SHP77 (cell line): Measurements from ENCODE around the gene IQGAP2.
A peak's percentile ranks its signal among the peaks of the same experiment; 100 is the strongest.
"Not testable (repeated sequence)": the region's sequence is repeated elsewhere in the genome, so short reads cannot be mapped to it uniquely, and the experiment has no call there.

ENCODE experiments used
- DNase-seq, 2 experiments: peaks; one replicate each; lab custom pipeline; 2025; lab: John Stamatoyannopoulos, UW

IQGAP2 gene

GRCh38 chr5:76402886-76403765 is at the start of gene IQGAP2:
IQGAP2 (plus strand) TSS chr5:76403285; CDS start chr5:76403546, 261 bp downstream.
- DNase-seq: no peak

GRCh38 chr5:76356887-76357286 is 46.2 kb upstream of the IQGAP2 start:
- DNase-seq: no peak

GRCh38 chr5:76363352-76364225 is 39.5 kb upstream of the IQGAP2 start:
- DNase-seq: peak in 1 of 2 experiments; percentile 4

- DNase-seq: no peak
These were observed 38.9 kb upstream of the IQGAP2 start for GRCh38 chr5:76364226-76364589.

GRCh38 chr5:76365561-76365960 is 37.5 kb upstream of the IQGAP2 start:
- no peak for DNase-seq

GRCh38 chr5:76366596-76366995 is 36.5 kb upstream of the IQGAP2 start:
- DNase-seq: no peak

GRCh38 chr5:76367623-76368371 is 35.3 kb upstream of the IQGAP2 start:
- DNase-seq: no peak

- DNase-seq: no peak
These were observed 34.1 kb upstream of the IQGAP2 start for GRCh38 chr5:76368941-76369340.

GRCh38 chr5:76369668-76370067 is 33.4 kb upstream of the IQGAP2 start:
- not testable (repeated sequence) for DNase-seq

- DNase-seq: no peak
These were observed 31.1 kb upstream of the IQGAP2 start for GRCh38 chr5:76371960-76372322.

GRCh38 chr5:76372323-76373054 is 30.6 kb upstream of the IQGAP2 start:
- DNase-seq: peak in 1 of 2 experiments; percentile 3

- DNase-seq: no peak
These were observed 26.8 kb upstream of the IQGAP2 start for GRCh38 chr5:76376148-76376865.

- DNase-seq: no peak
These were observed 26.2 kb upstream of the IQGAP2 start for GRCh38 chr5:76376866-76377230.

- DNase-seq: no peak
These were observed 24.7 kb upstream of the IQGAP2 start for GRCh38 chr5:76378355-76378754.

GRCh38 chr5:76379316-76379715 is 23.8 kb upstream of the IQGAP2 start:
- DNase-seq: no peak

- no peak for DNase-seq
These were observed 23.2 kb upstream of the IQGAP2 start for GRCh38 chr5:76379855-76380254.

- DNase-seq: no peak
These were observed 22.6 kb upstream of the IQGAP2 start for GRCh38 chr5:76380346-76381066.

- DNase-seq: no peak
These were observed 19.8 kb upstream of the IQGAP2 start for GRCh38 chr5:76383126-76383832.

- no peak for DNase-seq
These were observed 18.9 kb upstream of the IQGAP2 start for GRCh38 chr5:76384189-76384588.

GRCh38 chr5:76384705-76385104 is 18.4 kb upstream of the IQGAP2 start:
- no peak for DNase-seq
